Activated CD4-positive, alpha-beta T cell treated with anti-CD3 and anti-CD28 coated beads for 36 hours (primary cell): Measurements from ENCODE around the gene KCTD17. TPM values are rescaled to one million over a fixed set of nuclear protein-coding genes. Genes with fewer than 3 reads are reported as not detected.

Experiments
- ATAC-seq: fragments of 200-7000 bp; cut with Tn5 transposase; one replicate; pipeline ENCODE4 v1.10.0; 2021; ENCODE audit warnings: mild to moderate bottlenecking, moderate library complexity
- CTCF ChIA-PET: fragments of 350-600 bp; sonication (Branson Sonifier 250); formaldehyde crosslinking; loops from one replicate; lab custom pipeline; 2021; ENCODE audit warnings: antibody characterized with exemption; lab: Charles Lee
- POLR2A ChIA-PET: fragments of 350-600 bp; sonication (Branson Sonifier 250); formaldehyde crosslinking; loops from one replicate; lab custom pipeline; 2021; ENCODE audit warnings: antibody characterized with exemption, inconsistent platforms; lab: Charles Lee
- DNase-seq: peaks from one replicate; pipeline ENCODE4 v3.0.0-alpha.2; 2020
- H3K27ac Mint-ChIP-seq: one replicate; pipeline ENCODE4 v1.8.0; 2021; ENCODE audit warnings: mixed read lengths
- H3K27me3 Mint-ChIP-seq: one replicate; pipeline ENCODE4 v1.8.0; 2021; ENCODE audit warnings: mixed read lengths
- H3K36me3 Mint-ChIP-seq: one replicate; pipeline ENCODE4 v1.8.0; 2021; ENCODE audit warnings: low read depth, mixed read lengths
- H3K4me1 Mint-ChIP-seq: one replicate; pipeline ENCODE4 v1.8.0; 2021; ENCODE audit warnings: mixed read lengths
- H3K4me3 Mint-ChIP-seq: one replicate; pipeline ENCODE4 v1.8.0; 2021; ENCODE audit warnings: mild to moderate bottlenecking, moderate library complexity, mixed read lengths
- H3K9me3 Mint-ChIP-seq: one replicate; pipeline ENCODE4 v1.8.0; 2021; ENCODE audit warnings: low read depth, mixed read lengths
- intact Hi-C, 2 experiments: fragments of 100-400 bp; cut with DNase I in 1 of 2; cut with micrococcal nuclease in 1 of 2; formaldehyde crosslinking; loops; one replicate each; pipeline versions ENCODE4 v1.14.2 to v1.15.1; 2022 to 2024; cut with DNase I, micrococcal nuclease
- total RNA-seq, 2 experiments: library from RNA; stranded (reverse); gene quantifications; one replicate each; pipeline ENCODE4 v1.2.3, GENCODE V29; 2021

Gene KCTD17
- total RNA-seq, 2 experiments from 2014 or later, result 32.5 to 36.8 TPM

- Mint-ChIP-seq H3K4me3 (no peak overlapping the region), H3K36me3 (peaks cover 4% of the 10 kb centered on the region), H3K27me3 (peaks cover 8% of the 10 kb centered on the region), H3K4me1 (peaks cover 32% of the 10 kb centered on the region), H3K27ac (peak overlapping the region; percentile 63), H3K9me3 (no peaks in the 10 kb centered on the region)
- ChIA-PET POLR2A (interaction anchor here (0.6 kb wide), 1 partner anchor 709 kb away, joined by 9 read pairs; no protein-coding TSS in a partner anchor), CTCF (interaction anchor here (1.0 kb wide), 1 partner anchor 35 kb away, joined by 3 read pairs; no protein-coding TSS in a partner anchor)
- DNase-seq, result no peak
- no peak for ATAC-seq
- intact Hi-C loops, result no loop called here
These were observed 41.5 kb downstream of the KCTD17 start for GRCh38 chr22:37092997-37093396.

- Mint-ChIP-seq H3K36me3 (peaks cover 3% of the 10 kb centered on the region), H3K9me3 (no peaks in the 10 kb centered on the region), H3K4me3 (no peak overlapping the region), H3K4me1 (peaks cover 29% of the 10 kb centered on the region), H3K27me3 (peaks cover 11% of the 10 kb centered on the region), H3K27ac (peak overlapping the region; percentile 79)
- ChIA-PET CTCF (interaction anchor here (1.0 to 1.7 kb wide), 2 partner anchors 13 to 28 kb away, joined by 3 to 9 read pairs; no protein-coding TSS in a partner anchor), POLR2A (no interaction called here)
- intact Hi-C loops, result no loop called here
- DNase-seq (no peak), ATAC-seq (no peak)
These were observed 42.7 kb downstream of the KCTD17 start for GRCh38 chr22:37094239-37094638.

- H3K4me3 Mint-ChIP-seq, result no peak overlapping the region
- peak overlapping the region; percentile 79 for H3K27ac Mint-ChIP-seq
- ATAC-seq (peak; percentile 87), DNase-seq (peak; percentile 87)
- no peaks in the 10 kb centered on the region for H3K9me3 Mint-ChIP-seq
- POLR2A ChIA-PET, result interaction anchor here (1.0 to 1.7 kb wide), 2 partner anchors 15 to 27 kb away, joined by 3 to 7 read pairs; no protein-coding TSS in a partner anchor
- CTCF ChIA-PET, result interaction anchor here (0.6 to 1.7 kb wide), 6 partner anchors 8 to 591 kb away, joined by 3 to 9 read pairs (median 3); no protein-coding TSS in a partner anchor
- intact Hi-C loops, result loop anchor here in 1 of 2 experiments (1.0 kb wide), 4 partner anchors 13 to 67 kb away; no protein-coding TSS in a partner anchor
- peaks cover 31% of the 10 kb centered on the region for H3K4me1 Mint-ChIP-seq
- peaks cover 11% of the 10 kb centered on the region for H3K27me3 Mint-ChIP-seq
- peaks cover 3% of the 10 kb centered on the region for H3K36me3 Mint-ChIP-seq
These were observed 43.6 kb downstream of the KCTD17 start for GRCh38 chr22:37095113-37095512.

- H3K27ac Mint-ChIP-seq, result no peak overlapping the region
- ATAC-seq (no peak), DNase-seq (no peak)
- no peak overlapping the region for H3K4me3 Mint-ChIP-seq
- intact Hi-C loops, result no loop called here
- ChIA-PET CTCF (no interaction called here), POLR2A (no interaction called here)
- H3K27me3 Mint-ChIP-seq, result peaks cover 11% of the 10 kb centered on the region
- peaks cover 37% of the 10 kb centered on the region for H3K4me1 Mint-ChIP-seq
- no peaks in the 10 kb centered on the region for H3K9me3 Mint-ChIP-seq
- peaks cover 3% of the 10 kb centered on the region for H3K36me3 Mint-ChIP-seq
These were observed 45.8 kb downstream of the KCTD17 start for GRCh38 chr22:37097346-37097745.

- ATAC-seq, result no peak
- no peaks in the 10 kb centered on the region for H3K9me3 Mint-ChIP-seq
- H3K27me3 Mint-ChIP-seq, result peaks cover 11% of the 10 kb centered on the region
- CTCF ChIA-PET, result interaction anchor here (0.5 to 1.0 kb wide), 5 partner anchors 14 to 33 kb away, joined by 3 read pairs; no protein-coding TSS in a partner anchor
- H3K4me3 Mint-ChIP-seq, result no peak overlapping the region
- POLR2A ChIA-PET, result no interaction called here
- H3K36me3 Mint-ChIP-seq, result peaks cover 1% of the 10 kb centered on the region
- intact Hi-C loops, result no loop called here
- H3K4me1 Mint-ChIP-seq, result peaks cover 38% of the 10 kb centered on the region
- no peak for DNase-seq
- peak overlapping the region; percentile 64 for H3K27ac Mint-ChIP-seq
These were observed 47.5 kb downstream of the KCTD17 start for GRCh38 chr22:37098976-37099591.

GRCh38 chr22:37100589-37101127 is 49.1 kb downstream of the KCTD17 start:
- Mint-ChIP-seq H3K4me3 (no peak overlapping the region), H3K4me1 (peaks cover 24% of the 10 kb centered on the region), H3K27ac (no peak overlapping the region), H3K27me3 (peaks cover 11% of the 10 kb centered on the region), H3K36me3 (peaks cover 1% of the 10 kb centered on the region), H3K9me3 (no peaks in the 10 kb centered on the region)
- DNase-seq (no peak), ATAC-seq (peak; percentile 63)
- ChIA-PET POLR2A (interaction anchor here (1.2 kb wide), 1 partner anchor 22 kb away, joined by 3 read pairs; no protein-coding TSS in a partner anchor), CTCF (interaction anchor here (0.6 to 1.5 kb wide), 4 partner anchors 13 to 422 kb away, joined by 3 to 5 read pairs (median 4); no protein-coding TSS in a partner anchor)
- intact Hi-C loops, result no loop called here

- ATAC-seq, result no peak
- intact Hi-C loops, result no loop called here
- Mint-ChIP-seq H3K36me3 (peaks cover 1% of the 10 kb centered on the region), H3K4me1 (peaks cover 23% of the 10 kb centered on the region), H3K27ac (no peak overlapping the region), H3K4me3 (no peak overlapping the region), H3K27me3 (peaks cover 10% of the 10 kb centered on the region), H3K9me3 (no peaks in the 10 kb centered on the region)
- CTCF ChIA-PET, result interaction anchor here (1.0 to 1.5 kb wide), 3 partner anchors 14 to 124 kb away, joined by 3 to 5 read pairs (median 4); no protein-coding TSS in a partner anchor
- POLR2A ChIA-PET, result no interaction called here
- DNase-seq, result no peak
These were observed 49.9 kb downstream of the KCTD17 start for GRCh38 chr22:37101311-37102066.

- Mint-ChIP-seq H3K27ac (no peak overlapping the region), H3K27me3 (peaks cover 3% of the 10 kb centered on the region), H3K4me3 (no peak overlapping the region), H3K9me3 (no peaks in the 10 kb centered on the region), H3K4me1 (peaks cover 23% of the 10 kb centered on the region), H3K36me3 (peaks cover 1% of the 10 kb centered on the region)
- no peak for DNase-seq
- intact Hi-C loops, result no loop called here
- ATAC-seq, result no peak
- ChIA-PET POLR2A (no interaction called here), CTCF (interaction anchor here (0.6 kb wide), 1 partner anchor 8 kb away, joined by 3 read pairs; no protein-coding TSS in a partner anchor)
These were observed 51.6 kb downstream of the KCTD17 start for GRCh38 chr22:37103151-37103550.

- no peaks in the 10 kb centered on the region for H3K27me3 Mint-ChIP-seq
- H3K27ac Mint-ChIP-seq, result no peak overlapping the region
- CTCF ChIA-PET, result interaction anchor here (0.6 kb wide), 1 partner anchor 9 kb away, joined by 3 read pairs; no protein-coding TSS in a partner anchor
- POLR2A ChIA-PET, result interaction anchor here (0.6 kb wide), 1 partner anchor 21 kb away, joined by 3 read pairs; no protein-coding TSS in a partner anchor
- peaks cover 20% of the 10 kb centered on the region for H3K4me1 Mint-ChIP-seq
- H3K36me3 Mint-ChIP-seq, result no peaks in the 10 kb centered on the region
- intact Hi-C loops, result no loop called here
- DNase-seq (no peak), ATAC-seq (no peak)
- H3K9me3 Mint-ChIP-seq, result no peaks in the 10 kb centered on the region
- H3K4me3 Mint-ChIP-seq, result no peak overlapping the region
These were observed 52.3 kb downstream of the KCTD17 start for GRCh38 chr22:37103656-37104452.

GRCh38 chr22:37105154-37105553 is 53.6 kb downstream of the KCTD17 start:
- POLR2A ChIA-PET, result interaction anchor here (0.5 kb wide), 1 partner anchor 22 kb away, joined by 3 read pairs; no protein-coding TSS in a partner anchor

More at GRCh38 chr22:37105154-37105553, 53.6 kb downstream of the KCTD17 start:
- no peaks in the 10 kb centered on the region for H3K27me3 Mint-ChIP-seq
- intact Hi-C loops, result no loop called here
- CTCF ChIA-PET, result no interaction called here
- no peak overlapping the region for H3K27ac Mint-ChIP-seq
- DNase-seq, result no peak
- no peaks in the 10 kb centered on the region for H3K36me3 Mint-ChIP-seq
- no peaks in the 10 kb centered on the region for H3K9me3 Mint-ChIP-seq
- no peak overlapping the region for H3K4me3 Mint-ChIP-seq
- peaks cover 13% of the 10 kb centered on the region for H3K4me1 Mint-ChIP-seq
- ATAC-seq, result no peak
